Endothelial cell (in vitro differentiated cells): Measurements from ENCODE around the gene RPTOR. TPM values are rescaled to one million over a fixed set of nuclear protein-coding genes. Genes with fewer than 3 reads are reported as not detected.

Experiments used
- DNase-seq: peaks from one replicate; pipeline ENCODE4 v3.0.0; 2021; ENCODE audit warnings: low spot score
- H3K27ac Mint-ChIP-seq: one replicate; pipeline ENCODE4 v1.8.0; 2021; ENCODE audit warnings: mixed read lengths, inconsistent platforms; ENCODE audit not compliant: unreplicated experiment
- H3K27me3 Mint-ChIP-seq: one replicate; pipeline ENCODE4 v1.8.0; 2021; ENCODE audit warnings: mild to moderate bottlenecking, moderate library complexity, mixed read lengths, inconsistent platforms; ENCODE audit not compliant: unreplicated experiment
- H3K36me3 Mint-ChIP-seq: one replicate; pipeline ENCODE4 v1.8.0; 2021; ENCODE audit warnings: mild to moderate bottlenecking, low read depth, mixed read lengths, inconsistent platforms; ENCODE audit not compliant: unreplicated experiment
- H3K4me1 Mint-ChIP-seq: one replicate; pipeline ENCODE4 v1.8.0; 2021; ENCODE audit warnings: mild to moderate bottlenecking, mixed read lengths, inconsistent platforms; ENCODE audit not compliant: unreplicated experiment
- H3K4me3 Mint-ChIP-seq: one replicate; pipeline ENCODE4 v1.8.0; 2021; ENCODE audit warnings: mild to moderate bottlenecking, mixed read lengths, inconsistent platforms; ENCODE audit not compliant: unreplicated experiment
- H3K9me3 Mint-ChIP-seq: one replicate; pipeline ENCODE4 v1.8.0; 2021; ENCODE audit warnings: mixed read lengths, inconsistent platforms; ENCODE audit not compliant: unreplicated experiment
- CTCF ChIP-seq: fragments of 200-600 bp; sonication (generic); IDR thresholded peaks from one replicate; pipeline ENCODE4 v1.5.0; 2021; ENCODE audit warnings: antibody characterized with exemption; ENCODE audit not compliant: unreplicated experiment
- total RNA-seq: library from RNA; stranded (reverse); fragmentation: NEBNext Ultra II Directional; extraction: Animal tissue kit (Norgen Biotek cat#: 25700); gene quantifications from one replicate; pipeline ENCODE4 v1.2.1, GENCODE V29; 2021; ENCODE audit not compliant: unreplicated experiment

RPTOR gene
- total RNA-seq, 1 donor from 2014 or later: 36.7 TPM

DNA sequence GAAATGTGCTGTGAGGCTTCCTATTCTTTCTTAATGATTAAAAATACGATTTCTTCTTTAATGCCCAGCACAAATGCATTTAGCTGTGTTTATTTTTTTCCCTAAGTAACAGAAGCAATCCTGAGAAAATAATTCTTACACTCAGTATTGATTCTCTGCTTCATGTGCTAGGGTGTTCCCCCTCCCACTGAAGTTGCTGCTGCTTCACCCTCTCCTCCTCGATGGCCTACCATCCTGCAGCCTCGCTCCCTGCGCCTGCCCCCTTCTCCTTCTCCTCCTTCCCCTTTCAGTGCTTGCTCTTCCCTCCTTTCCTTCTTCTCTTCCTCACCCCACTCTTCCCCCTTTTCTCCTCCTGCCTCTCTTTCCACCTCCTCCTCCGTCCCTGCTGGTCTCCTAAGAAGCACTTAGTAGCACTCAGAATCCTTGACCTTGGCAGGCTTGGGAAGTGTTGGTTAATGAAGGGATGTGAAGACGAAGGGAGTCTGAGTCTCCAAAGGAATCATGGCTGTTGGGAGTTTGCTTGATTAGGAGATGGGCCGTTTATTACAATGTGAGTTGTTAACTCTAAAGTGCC is 119.7 kb downstream of the RPTOR start:
- H3K4me3 Mint-ChIP-seq: no peak overlapping the region
- no peak overlapping the region for H3K27ac Mint-ChIP-seq
- H3K36me3 Mint-ChIP-seq: peaks cover 16% of the 10 kb centered on the region
- TF ChIP-seq CTCF: no peak
- no peak for DNase-seq
- H3K4me1 Mint-ChIP-seq: peaks cover 18% of the 10 kb centered on the region
- no peaks in the 10 kb centered on the region for H3K9me3 Mint-ChIP-seq
- peaks cover 5% of the 10 kb centered on the region for H3K27me3 Mint-ChIP-seq

DNA sequence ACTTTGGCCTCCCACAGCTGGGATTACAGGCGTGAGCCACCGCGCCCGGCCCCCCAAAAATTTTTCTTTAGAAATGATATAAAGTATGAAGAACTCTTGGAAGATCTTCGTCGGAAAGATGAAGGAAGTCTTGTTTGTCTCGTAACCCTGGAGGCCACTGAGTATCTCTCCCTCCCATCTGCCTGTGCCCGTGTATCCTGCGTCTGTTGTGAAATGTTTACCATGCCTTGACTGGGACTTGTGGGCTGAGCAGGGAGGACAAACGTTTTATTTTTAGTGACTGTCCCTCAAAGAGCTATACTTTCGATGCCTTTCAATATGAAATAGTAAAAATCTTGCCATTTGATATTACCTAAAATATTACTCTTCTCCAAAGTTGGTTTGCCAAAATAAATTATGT is 121.2 kb downstream of the RPTOR start:
- H3K4me3 Mint-ChIP-seq: no peak overlapping the region
- no peak overlapping the region for H3K27ac Mint-ChIP-seq
- peaks cover 21% of the 10 kb centered on the region for H3K36me3 Mint-ChIP-seq
- peaks cover 28% of the 10 kb centered on the region for H3K4me1 Mint-ChIP-seq
- DNase-seq: no peak
- H3K9me3 Mint-ChIP-seq: no peaks in the 10 kb centered on the region
- no peak for TF ChIP-seq CTCF
- H3K27me3 Mint-ChIP-seq: peaks cover 10% of the 10 kb centered on the region

DNA sequence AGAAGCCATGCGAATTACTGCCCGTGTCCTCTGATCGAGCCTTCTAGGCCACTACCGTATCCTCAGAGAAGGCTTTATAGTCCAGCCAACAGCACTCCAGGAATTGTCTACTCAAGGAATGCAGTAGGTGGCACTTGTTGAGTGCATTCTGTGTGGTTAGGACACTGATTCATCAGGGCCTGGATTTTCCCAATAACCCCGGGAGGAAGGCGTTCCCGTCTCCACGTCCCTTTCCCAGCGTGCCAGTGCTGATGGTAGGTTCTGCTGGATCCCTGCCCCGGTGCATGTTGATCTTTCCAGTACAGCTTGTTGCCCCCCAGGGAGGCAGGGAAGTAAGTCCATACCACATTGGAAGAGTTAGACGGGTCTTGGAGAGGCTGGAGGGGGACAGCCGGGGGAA is 122.2 kb downstream of the RPTOR start:
- DNase-seq: no peak
- peaks cover 7% of the 10 kb centered on the region for H3K27me3 Mint-ChIP-seq
- no peaks in the 10 kb centered on the region for H3K9me3 Mint-ChIP-seq
- peaks cover 37% of the 10 kb centered on the region for H3K4me1 Mint-ChIP-seq
- H3K27ac Mint-ChIP-seq: no peak overlapping the region
- no peak for TF ChIP-seq CTCF
- no peak overlapping the region for H3K4me3 Mint-ChIP-seq
- peaks cover 27% of the 10 kb centered on the region for H3K36me3 Mint-ChIP-seq

DNA sequence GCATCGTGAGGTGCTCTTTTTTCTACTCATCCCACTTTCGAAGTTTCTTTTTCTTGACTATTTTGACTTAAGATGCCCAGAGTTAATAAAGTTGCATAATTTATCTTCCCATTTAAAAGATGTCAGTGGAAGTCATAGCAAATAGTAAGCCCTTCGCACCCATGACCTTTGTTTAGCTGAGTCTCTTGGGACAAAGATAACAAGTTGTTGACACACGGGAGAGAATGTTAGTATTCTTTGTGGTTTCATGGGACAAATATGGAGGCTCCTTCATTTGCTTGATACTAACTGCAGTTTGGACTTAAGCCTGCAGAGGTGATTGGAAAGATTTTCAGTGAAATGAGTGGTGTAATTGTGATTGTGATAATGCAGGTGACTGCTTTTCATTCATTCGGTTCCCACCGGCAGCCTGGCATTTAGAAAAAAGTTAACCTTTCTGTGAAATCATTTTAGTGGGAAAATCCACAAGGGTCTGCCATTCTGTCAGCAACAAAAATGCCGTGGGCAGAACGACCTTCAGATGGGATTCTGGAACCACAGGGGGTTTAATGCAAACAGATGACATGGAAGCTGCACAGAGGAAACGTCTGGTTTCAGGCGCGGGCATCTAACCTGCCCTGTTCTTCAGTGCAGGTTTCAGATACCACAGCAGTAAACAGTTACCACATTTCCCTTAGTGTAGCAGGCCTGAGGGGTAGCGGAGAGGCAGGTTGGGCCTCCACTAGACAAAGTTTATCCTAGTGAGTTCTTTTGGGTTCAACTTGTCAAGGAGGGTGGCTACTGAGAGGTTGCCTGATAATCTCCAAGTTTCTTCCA is 123.0 kb downstream of the RPTOR start:
- Mint-ChIP-seq H3K4me3 (no peak overlapping the region), H3K9me3 (no peaks in the 10 kb centered on the region), H3K36me3 (peaks cover 23% of the 10 kb centered on the region), H3K27me3 (peaks cover 5% of the 10 kb centered on the region), H3K27ac (no peak overlapping the region), H3K4me1 (peaks cover 37% of the 10 kb centered on the region)
- TF ChIP-seq CTCF: no peak
- no peak for DNase-seq
